ENCODE measurements around the gene GDPD3. TPM values are rescaled to one million over a fixed set of nuclear protein-coding genes. Genes with fewer than 3 reads are reported as not detected.
"Not testable (repeated sequence)": the region's sequence is repeated elsewhere in the genome, so short reads cannot be mapped to it uniquely, and the experiment has no call there.

The GDPD3 gene
- total RNA-seq, 3 donors from 2014 or later, result 0.76 to 3.3 (median 2.7) TPM

- ATAC-seq (no peak), DNase-seq (no peak)
- Mint-ChIP-seq H3K36me3 (ENCODE audit: insufficient read depth) (no peaks in the 10 kb centered on the region), H3K4me1 (ENCODE audit: low read depth) (peaks cover 9% of the 10 kb centered on the region), H3K4me3 (no peak overlapping the region), H3K27me3 (ENCODE audit: low read depth) (no peaks in the 10 kb centered on the region), H3K9me3 (no peaks in the 10 kb centered on the region)
Measured at GRCh38 chr16:30137897-30138296, 24.6 kb upstream of the GDPD3 start.

- Mint-ChIP-seq H3K4me1 (ENCODE audit: low read depth) (peaks cover 9% of the 10 kb centered on the region), H3K36me3 (ENCODE audit: insufficient read depth) (no peaks in the 10 kb centered on the region), H3K9me3 (no peaks in the 10 kb centered on the region), H3K4me3 (no peak overlapping the region), H3K27me3 (ENCODE audit: low read depth) (no peaks in the 10 kb centered on the region)
- ATAC-seq (no peak), DNase-seq (no peak)
Measured at GRCh38 chr16:30136971-30137605, 23.8 kb upstream of the GDPD3 start.

- H3K36me3 Mint-ChIP-seq (ENCODE audit: insufficient read depth), result no peaks in the 10 kb centered on the region
- H3K4me3 Mint-ChIP-seq, result no peak overlapping the region
- no peaks in the 10 kb centered on the region for H3K27me3 Mint-ChIP-seq (ENCODE audit: low read depth)
- peaks cover 5% of the 10 kb centered on the region for H3K4me1 Mint-ChIP-seq (ENCODE audit: low read depth)
- DNase-seq, result no peak
- H3K9me3 Mint-ChIP-seq, result no peaks in the 10 kb centered on the region
- no peak for ATAC-seq
Measured at GRCh38 chr16:30132591-30132990, 19.3 kb upstream of the GDPD3 start.

- DNase-seq (no peak), ATAC-seq (no peak)
- Mint-ChIP-seq H3K27me3 (ENCODE audit: low read depth) (no peaks in the 10 kb centered on the region), H3K4me3 (no peak overlapping the region), H3K36me3 (ENCODE audit: insufficient read depth) (no peaks in the 10 kb centered on the region), H3K9me3 (no peaks in the 10 kb centered on the region), H3K4me1 (ENCODE audit: low read depth) (peaks cover 5% of the 10 kb centered on the region)
Measured at GRCh38 chr16:30131869-30132475, 18.6 kb upstream of the GDPD3 start.

GRCh38 chr16:30127993-30128392 is 14.7 kb upstream of the GDPD3 start:
- H3K9me3 Mint-ChIP-seq, result no peaks in the 10 kb centered on the region
- H3K4me1 Mint-ChIP-seq (ENCODE audit: low read depth), result peaks cover 5% of the 10 kb centered on the region
- no peak overlapping the region for H3K4me3 Mint-ChIP-seq
- DNase-seq (no peak), ATAC-seq (no peak)
- H3K36me3 Mint-ChIP-seq (ENCODE audit: insufficient read depth), result no peaks in the 10 kb centered on the region
- no peaks in the 10 kb centered on the region for H3K27me3 Mint-ChIP-seq (ENCODE audit: low read depth)

GRCh38 chr16:30125690-30126089 is 12.4 kb upstream of the GDPD3 start:
- ATAC-seq; H3K4me3 Mint-ChIP-seq; H3K27me3 Mint-ChIP-seq (ENCODE audit: low read depth); H3K36me3 Mint-ChIP-seq (ENCODE audit: insufficient read depth); DNase-seq; H3K9me3 Mint-ChIP-seq: not testable (repeated sequence)
- H3K4me1 Mint-ChIP-seq (ENCODE audit: low read depth), result peaks cover 14% of the 10 kb centered on the region

GRCh38 chr16:30124985-30125379 is 11.6 kb upstream of the GDPD3 start:
- H3K4me3 Mint-ChIP-seq, result no peak overlapping the region
- ATAC-seq, result no peak
- H3K27me3 Mint-ChIP-seq (ENCODE audit: low read depth), result no peaks in the 10 kb centered on the region
- H3K4me1 Mint-ChIP-seq (ENCODE audit: low read depth), result peaks cover 13% of the 10 kb centered on the region
- H3K9me3 Mint-ChIP-seq, result no peaks in the 10 kb centered on the region
- no peak for DNase-seq
- H3K36me3 Mint-ChIP-seq (ENCODE audit: insufficient read depth), result no peaks in the 10 kb centered on the region

GRCh38 chr16:30122604-30123160 is 9.3 kb upstream of the GDPD3 start:
- Mint-ChIP-seq H3K36me3 (ENCODE audit: insufficient read depth) (no peaks in the 10 kb centered on the region), H3K4me3 (peak overlapping the region; percentile 86), H3K9me3 (no peaks in the 10 kb centered on the region), H3K4me1 (ENCODE audit: low read depth) (peaks cover 13% of the 10 kb centered on the region), H3K27me3 (ENCODE audit: low read depth) (no peaks in the 10 kb centered on the region)
- DNase-seq, result peak; percentile 9
- peak; percentile 28 to 46 for ATAC-seq

GRCh38 chr16:30121741-30122571 is 8.6 kb upstream of the GDPD3 start:
- no peak for ATAC-seq
- Mint-ChIP-seq H3K4me1 (ENCODE audit: low read depth) (peaks cover 13% of the 10 kb centered on the region), H3K36me3 (ENCODE audit: insufficient read depth) (no peaks in the 10 kb centered on the region), H3K27me3 (ENCODE audit: low read depth) (no peaks in the 10 kb centered on the region), H3K9me3 (no peaks in the 10 kb centered on the region), H3K4me3 (peak overlapping the region; percentile 86)
- no peak for DNase-seq

GRCh38 chr16:30120340-30121105 is 7.2 kb upstream of the GDPD3 start:
- no peaks in the 10 kb centered on the region for H3K27me3 Mint-ChIP-seq (ENCODE audit: low read depth)
- H3K4me3 Mint-ChIP-seq, result no peak overlapping the region
- H3K4me1 Mint-ChIP-seq (ENCODE audit: low read depth), result peaks cover 13% of the 10 kb centered on the region
- H3K9me3 Mint-ChIP-seq, result no peaks in the 10 kb centered on the region
- H3K36me3 Mint-ChIP-seq (ENCODE audit: insufficient read depth), result no peaks in the 10 kb centered on the region
- DNase-seq (no peak), ATAC-seq (no peak)

GRCh38 chr16:30119428-30119827 is 6.1 kb upstream of the GDPD3 start:
- Mint-ChIP-seq H3K4me3 (no peak overlapping the region), H3K4me1 (ENCODE audit: low read depth) (peaks cover 23% of the 10 kb centered on the region), H3K9me3 (no peaks in the 10 kb centered on the region), H3K36me3 (ENCODE audit: insufficient read depth) (no peaks in the 10 kb centered on the region), H3K27me3 (ENCODE audit: low read depth) (no peaks in the 10 kb centered on the region)
- ATAC-seq (no peak), DNase-seq (no peak)

GRCh38 chr16:30117768-30118167 is 4.4 kb upstream of the GDPD3 start:
- no peaks in the 10 kb centered on the region for H3K36me3 Mint-ChIP-seq (ENCODE audit: insufficient read depth)
- no peaks in the 10 kb centered on the region for H3K27me3 Mint-ChIP-seq (ENCODE audit: low read depth)
- H3K4me1 Mint-ChIP-seq (ENCODE audit: low read depth), result peaks cover 28% of the 10 kb centered on the region
- ATAC-seq (no peak), DNase-seq (no peak)
- no peaks in the 10 kb centered on the region for H3K9me3 Mint-ChIP-seq
- no peak overlapping the region for H3K4me3 Mint-ChIP-seq

GRCh38 chr16:30116291-30117207 is 3.2 kb upstream of the GDPD3 start:
- no peaks in the 10 kb centered on the region for H3K27me3 Mint-ChIP-seq (ENCODE audit: low read depth)
- H3K4me1 Mint-ChIP-seq (ENCODE audit: low read depth), result peaks cover 20% of the 10 kb centered on the region
- ATAC-seq (no peak), DNase-seq (no peak)
- no peak overlapping the region for H3K4me3 Mint-ChIP-seq
- no peaks in the 10 kb centered on the region for H3K9me3 Mint-ChIP-seq
- H3K36me3 Mint-ChIP-seq (ENCODE audit: insufficient read depth), result no peaks in the 10 kb centered on the region
